Psoas muscle (tissue), 8 donors: ENCODE results near the gene OGT. TPM values are rescaled to one million over a fixed set of nuclear protein-coding genes. Genes with fewer than 3 reads are reported as not detected.
"Not testable (repeated sequence)": the region's sequence is repeated elsewhere in the genome, so short reads cannot be mapped to it uniquely, and the experiment has no call there.

Source experiments
- ATAC-seq, 4 donors: fragments of 200-7000 bp; cut with Tn5 transposase; one replicate each; pipeline ENCODE4 v1.9.1; 2020; ENCODE audit warnings: moderate library complexity in 3 of 4, mild to moderate bottlenecking in 2 of 4
- DNase-seq, 2 donors: peaks; one replicate each; pipeline ENCODE4 v3.0.0-alpha.2; 2020
- H3K27ac ChIP-seq: fragments of 200-600 bp; one replicate; pipeline ENCODE4 v1.8.0; 2022
- H3K27me3 ChIP-seq, 3 donors: fragments of 200-600 bp in 1 of 3; one replicate each; pipeline versions ENCODE4 v1.6.1 to v1.8.0; 2013 to 2022; ENCODE audit warnings: low read length in 2 of 3, mild to moderate bottlenecking in 2 of 3, moderate library complexity in 1 of 3; ENCODE audit not compliant: insufficient read depth in 3 of 3
- H3K36me3 ChIP-seq, 2 donors: fragments of 200-600 bp in 1 of 2; one replicate each; pipeline versions ENCODE4 v1.6.1 to v1.8.0; 2013 to 2022; ENCODE audit warnings: low read depth in 1 of 2, mild to moderate bottlenecking in 1 of 2, moderate library complexity in 1 of 2; ENCODE audit not compliant: insufficient read depth in 1 of 2
- H3K4me1 ChIP-seq: fragments of 200-600 bp; one replicate; pipeline ENCODE4 v1.8.0; 2022
- H3K4me3 ChIP-seq: fragments of 200-600 bp; one replicate; pipeline ENCODE4 v1.8.0; 2022; ENCODE audit warnings: mild to moderate bottlenecking
- H3K9me3 ChIP-seq: fragments of 200-600 bp; one replicate; pipeline ENCODE4 v1.8.0; 2022
- WGBS, 3 donors: extraction: QIAGEN DNeasy Blood & Tissue Kit; methylation state at CpG; one replicate each; pipeline versions ENCODE4 v1.1.6 to v1.1.7; 2013; 5-methylcytosine and 5-hydroxymethylcytosine counted together
- intact Hi-C, 2 donors: fragments of 100-400 bp; cut with DNase I; formaldehyde crosslinking; loops; one replicate each; pipeline versions ENCODE4 v1.11.0 to v1.14.2; 2022
- polyA plus RNA-seq, 3 donors: library from polyadenylated mRNA; stranded (reverse); fragments of 200-250 nt; gene quantifications; one replicate each; pipeline ENCODE4 v1.2.3, GENCODE V29; 2013
- total RNA-seq, 4 donors: library from RNA; stranded (reverse); fragmentation: NEBNext Ultra II Directional in 2 of 4; extraction: Animal tissue kit (Norgen Biotek cat#: 25700) in 2 of 4; gene quantifications; one replicate each; pipeline versions ENCODE4 v1.2.1 to v1.2.4, GENCODE V29; 2021 to 2023
- TF ChIP-seq, protein P1 (sequence below): fragments of 200-600 bp; IDR thresholded peaks from one replicate; pipeline ENCODE4 v1.8.0; 2022; ENCODE audit warnings: antibody characterized with exemption
- donor health status: healthy with polysubstance abuse.
- donor health status: DM: no; HTN: no; CAD: no; lungs with moderate emphysema.
- donor health status: Bipolar disorder and iron deficiency.
- donor health status: healthy.
- donor health status: DM: yes; HTN: yes; CAD: no.
- donor health status: DM: no; HTN: no; CAD: no.
- donor health status: DM: no; HTN: no; CAD: no.
- donor health status: DM: yes; HTN: yes; CAD: no.

Gene OGT
- total and polyA plus RNA-seq, 7 donors = 17.2 to 64.1 (median 45.5) TPM

DNA sequence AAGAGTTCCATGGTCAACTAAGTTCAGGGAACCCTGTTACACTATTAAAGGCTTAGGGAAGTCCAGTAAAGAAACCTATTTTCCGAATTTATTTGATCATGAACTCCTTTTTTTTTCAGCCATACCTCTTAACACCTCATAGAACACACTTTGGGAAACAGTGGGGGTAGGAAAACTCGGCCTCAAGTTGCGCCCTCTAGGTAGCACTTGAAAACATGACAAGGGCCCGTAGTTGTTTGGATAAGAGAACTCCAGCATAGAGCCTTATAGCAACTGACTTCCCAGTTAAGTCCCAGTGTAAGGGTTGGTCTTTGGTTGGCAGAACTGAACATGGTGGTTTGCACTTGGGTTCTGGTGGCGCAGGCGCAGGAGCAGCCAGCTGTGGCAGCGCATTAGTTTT lies 14.4 kb downstream of the OGT start:
- intact Hi-C loops = no loop called here
- H3K36me3 ChIP-seq = peaks cover 0 to 69% of the 10 kb centered on the region in 2 donors

DNA sequence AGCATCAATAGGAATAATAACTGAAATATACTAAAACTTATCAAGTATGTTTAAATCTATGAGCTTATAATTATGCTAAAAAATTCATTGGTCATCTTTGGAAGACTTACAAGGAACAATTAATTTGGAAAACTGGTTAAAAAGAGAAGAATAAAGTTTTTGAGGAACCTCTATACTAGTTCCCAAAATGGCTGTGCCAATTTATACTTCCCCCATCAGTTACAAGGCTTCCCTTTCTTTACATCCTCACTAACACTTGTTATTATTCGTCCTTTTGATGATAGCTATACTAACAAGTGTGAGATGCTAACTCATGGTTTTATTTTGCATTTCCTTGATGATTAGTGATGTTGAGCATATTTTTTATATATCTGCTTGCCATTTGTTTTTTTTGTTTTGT lies 17.1 kb downstream of the OGT start:
- H3K36me3 ChIP-seq = peaks cover 0 to 67% of the 10 kb centered on the region in 2 donors
- intact Hi-C loops = no loop called here

More for the DNA sequence above, 14.4 kb downstream of the OGT start:
- H3K27ac ChIP-seq = no peak overlapping the region
- ATAC-seq (no peak), DNase-seq (no peak)
- no peak overlapping the region for H3K4me3 ChIP-seq
- TF ChIP-seq, protein P1, sequence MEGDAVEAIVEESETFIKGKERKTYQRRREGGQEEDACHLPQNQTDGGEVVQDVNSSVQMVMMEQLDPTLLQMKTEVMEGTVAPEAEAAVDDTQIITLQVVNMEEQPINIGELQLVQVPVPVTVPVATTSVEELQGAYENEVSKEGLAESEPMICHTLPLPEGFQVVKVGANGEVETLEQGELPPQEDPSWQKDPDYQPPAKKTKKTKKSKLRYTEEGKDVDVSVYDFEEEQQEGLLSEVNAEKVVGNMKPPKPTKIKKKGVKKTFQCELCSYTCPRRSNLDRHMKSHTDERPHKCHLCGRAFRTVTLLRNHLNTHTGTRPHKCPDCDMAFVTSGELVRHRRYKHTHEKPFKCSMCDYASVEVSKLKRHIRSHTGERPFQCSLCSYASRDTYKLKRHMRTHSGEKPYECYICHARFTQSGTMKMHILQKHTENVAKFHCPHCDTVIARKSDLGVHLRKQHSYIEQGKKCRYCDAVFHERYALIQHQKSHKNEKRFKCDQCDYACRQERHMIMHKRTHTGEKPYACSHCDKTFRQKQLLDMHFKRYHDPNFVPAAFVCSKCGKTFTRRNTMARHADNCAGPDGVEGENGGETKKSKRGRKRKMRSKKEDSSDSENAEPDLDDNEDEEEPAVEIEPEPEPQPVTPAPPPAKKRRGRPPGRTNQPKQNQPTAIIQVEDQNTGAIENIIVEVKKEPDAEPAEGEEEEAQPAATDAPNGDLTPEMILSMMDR = no peak
- H3K4me1 ChIP-seq = peaks cover 13% of the 10 kb centered on the region
- no peaks in the 10 kb centered on the region for H3K9me3 ChIP-seq
- WGBS, 3 donors = 89 to 96% (median 92%) methylated on average over 4 to 7 of the region's 7 CpGs
- peaks cover 0 to 3% (median 0%) of the 10 kb centered on the region in 3 donors for H3K27me3 ChIP-seq

DNA sequence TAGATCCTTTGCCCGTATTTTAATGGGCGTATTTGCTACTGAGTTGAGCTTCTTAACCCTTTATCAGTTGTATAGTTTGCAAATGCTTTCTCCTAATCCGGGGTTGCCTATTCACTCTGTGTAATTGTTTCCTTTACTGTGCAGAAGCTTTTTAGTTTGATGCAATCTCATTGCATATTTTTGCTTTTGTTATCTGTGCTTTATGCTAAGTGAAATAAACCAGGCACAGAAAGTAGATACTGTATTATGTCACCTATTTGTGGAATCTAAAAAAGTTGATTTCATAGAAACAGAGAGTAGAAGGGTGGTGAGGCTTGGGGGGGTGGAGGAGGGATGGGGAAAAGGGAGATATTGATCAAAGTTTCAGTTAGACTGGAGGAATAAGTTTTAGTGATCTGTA lies 17.7 kb downstream of the OGT start:
- Histone ChIP-seq H3K27me3 (peaks cover 0 to under 1% (median 0%) of the 10 kb centered on the region in 3 donors), H3K4me1 (no peaks in the 10 kb centered on the region), H3K4me3 (no peak overlapping the region), H3K9me3 (no peaks in the 10 kb centered on the region), H3K36me3 (peaks cover 0 to 67% of the 10 kb centered on the region in 2 donors), H3K27ac (no peak overlapping the region)
- ATAC-seq (no peak), DNase-seq (no peak)
- 72 to 80% (median 73%) methylated on average over 3 of the region's 3 CpGs for WGBS, 3 donors
- intact Hi-C loops = no loop called here
- TF ChIP-seq, protein P1 = no peak

More for the DNA sequence above, 17.1 kb downstream of the OGT start:
- TF ChIP-seq, protein P1 = no peak
- Histone ChIP-seq H3K9me3 (no peaks in the 10 kb centered on the region), H3K27ac (no peak overlapping the region), H3K27me3 (peaks cover 0 to 3% (median 0%) of the 10 kb centered on the region in 3 donors), H3K4me1 (no peaks in the 10 kb centered on the region), H3K4me3 (no peak overlapping the region)
- no peak for ATAC-seq
- DNase-seq = no peak
- WGBS, 3 donors = 73 to 90% (median 90%) methylated on average over 1 of the region's 1 CpG

DNA sequence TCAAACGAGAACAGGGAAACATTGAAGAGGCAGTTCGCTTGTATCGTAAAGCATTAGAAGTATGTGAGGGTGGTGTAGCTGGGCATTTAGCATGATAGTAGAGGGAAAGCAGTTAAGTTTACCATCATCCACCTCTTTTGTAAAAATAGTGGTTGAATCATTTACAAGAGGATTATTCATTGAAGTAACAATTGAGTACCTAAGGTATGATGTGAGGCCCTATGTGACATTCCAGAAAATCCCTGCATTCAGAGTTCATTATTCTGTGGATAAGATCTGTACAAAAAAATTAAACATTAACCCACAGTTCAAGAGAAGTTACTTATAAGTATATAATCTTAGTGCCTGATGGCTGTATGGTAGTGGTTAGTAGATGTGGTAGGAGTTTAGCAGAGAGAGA lies 23.1 kb downstream of the OGT start:
- Histone ChIP-seq H3K27me3 (no peaks in the 10 kb centered on the region), H3K36me3 (peaks cover 0 to 73% of the 10 kb centered on the region in 2 donors), H3K4me1 (no peaks in the 10 kb centered on the region), H3K4me3 (no peak overlapping the region), H3K27ac (no peak overlapping the region), H3K9me3 (no peaks in the 10 kb centered on the region)
- ATAC-seq (no peak), DNase-seq (no peak)
- intact Hi-C loops = no loop called here
- 80 to 90% (median 82%) methylated on average over 3 of the region's 3 CpGs for WGBS, 3 donors
- TF ChIP-seq, protein P1 = no peak

DNA sequence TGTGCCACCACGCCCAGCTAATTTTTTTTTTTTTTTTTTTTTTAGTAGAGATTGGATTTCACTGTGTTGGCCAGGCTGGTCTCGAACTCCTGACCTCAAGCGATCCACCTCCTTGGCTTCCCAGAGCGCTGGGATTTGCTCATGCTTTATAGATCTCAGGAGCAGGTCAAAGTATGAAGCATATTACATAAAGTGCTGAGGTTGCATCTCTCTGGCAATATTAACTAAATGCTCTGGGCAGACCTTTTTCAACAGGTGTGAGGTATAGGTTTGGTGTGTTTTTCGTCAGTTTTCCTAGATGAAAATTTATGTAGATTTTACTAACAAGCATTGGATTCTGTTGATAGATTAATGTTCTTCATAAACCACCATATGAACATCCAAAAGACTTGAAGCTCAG lies 26.0 kb downstream of the OGT start:
- Histone ChIP-seq H3K27ac (no peak overlapping the region), H3K27me3 (no peaks in the 10 kb centered on the region), H3K9me3 (no peaks in the 10 kb centered on the region), H3K36me3 (peaks cover 2 to 95% of the 10 kb centered on the region in 2 donors), H3K4me3 (no peak overlapping the region), H3K4me1 (no peaks in the 10 kb centered on the region)
- ATAC-seq = no peak
- WGBS, 3 donors = 55 to 66% (median 56%) methylated on average over 4 to 5 of the region's 5 CpGs
- TF ChIP-seq, protein P1 = no peak
- DNase-seq = no peak
- intact Hi-C loops = no loop called here

DNA sequence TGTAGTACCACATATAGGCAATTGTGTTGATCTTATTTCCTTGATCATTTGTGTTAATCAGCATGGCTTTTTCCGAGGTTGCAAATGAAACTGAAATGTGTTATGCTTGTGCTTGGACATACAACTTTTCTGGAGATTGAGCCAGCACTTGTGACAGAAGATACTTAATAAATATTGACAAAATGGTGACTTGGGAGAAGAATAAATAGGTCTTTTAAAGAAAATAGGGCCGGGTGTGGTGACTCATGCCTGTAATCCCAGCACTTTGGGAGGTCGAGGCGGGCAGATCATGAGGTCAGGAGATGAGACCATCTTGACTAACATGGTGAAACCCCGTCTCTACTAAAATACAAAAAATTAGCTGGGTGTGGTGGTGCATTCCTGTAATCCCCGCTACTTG lies 26.9 kb downstream of the OGT start:
- H3K27ac ChIP-seq, H3K4me1 ChIP-seq, H3K4me3 ChIP-seq, H3K27me3 ChIP-seq, ATAC-seq, DNase-seq, H3K9me3 ChIP-seq: not testable (repeated sequence)
- peaks cover 2 to 98% of the 10 kb centered on the region in 2 donors for H3K36me3 ChIP-seq
- 82 to 93% (median 93%) methylated on average over 6 of the region's 6 CpGs for WGBS, 3 donors
- intact Hi-C loops = loop anchor here in 1 of 2 donors (10.0 kb wide), 1 partner anchor 175 kb away; no protein-coding TSS in a partner anchor
